NCI-H2081 (cell line): ENCODE results near the gene PCDHGA1.

Experiments used
- DNase-seq, 2 experiments: peaks; one replicate each; lab custom pipeline; 2025; lab: John Stamatoyannopoulos, UW

PCDHGA1 gene

GRCh38 chr5:141534492-141535213 lies 204.3 kb downstream of the PCDHGA1 start:
- no peak for DNase-seq

DNA sequence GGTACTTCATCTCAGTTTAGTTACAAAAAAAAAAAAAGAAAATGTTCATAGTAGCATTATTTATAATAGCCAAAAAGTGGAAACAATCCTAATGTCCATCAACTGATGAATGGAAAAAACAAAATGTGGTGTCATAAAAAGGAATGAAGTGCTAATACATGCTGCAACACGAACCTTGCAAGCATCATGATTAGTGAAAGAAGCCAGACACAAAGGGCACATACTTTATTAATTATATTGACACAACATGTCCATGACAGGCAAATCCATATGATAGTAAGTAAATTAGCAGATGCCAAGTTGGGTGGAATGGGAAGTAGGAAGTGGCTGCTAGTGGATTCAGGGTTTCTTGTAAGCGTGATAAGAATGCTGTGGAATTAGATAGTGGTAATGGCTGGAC lies 212.7 kb downstream of the PCDHGA1 start:
- no peak for DNase-seq

GRCh38 chr5:141547488-141547887 lies 217.2 kb downstream of the PCDHGA1 start:
- no peak for DNase-seq

- DNase-seq: no peak
These were observed 217.6 kb downstream of the PCDHGA1 start for GRCh38 chr5:141547921-141548320.

- peak; percentile 84 to 91 for DNase-seq
These were observed 227.4 kb downstream of the PCDHGA1 start for GRCh38 chr5:141557681-141558136.

- no peak for DNase-seq
These were observed 227.8 kb downstream of the PCDHGA1 start for GRCh38 chr5:141558150-141558549.

GRCh38 chr5:141559461-141559860 lies 229.1 kb downstream of the PCDHGA1 start:
- no peak for DNase-seq

DNA sequence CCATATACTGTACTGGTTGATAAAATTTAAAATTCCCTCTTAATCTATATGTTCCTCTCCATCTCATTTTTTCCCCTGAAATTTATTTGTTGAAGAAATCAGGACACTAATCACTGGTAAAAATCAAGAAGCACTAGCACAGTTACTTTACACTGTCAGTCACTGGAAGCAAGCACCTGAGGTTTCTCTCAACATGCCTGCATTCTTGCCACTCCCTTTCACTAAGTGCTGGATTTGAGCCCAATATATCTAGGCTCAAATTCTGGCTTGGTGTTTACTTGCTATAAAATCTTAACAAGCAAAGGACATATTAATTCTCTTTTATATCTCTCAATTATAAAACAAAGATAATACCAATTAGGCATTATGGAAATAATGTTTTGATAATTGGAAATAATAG lies 229.8 kb downstream of the PCDHGA1 start:
- DNase-seq: peak; percentile 24 to 63

DNA sequence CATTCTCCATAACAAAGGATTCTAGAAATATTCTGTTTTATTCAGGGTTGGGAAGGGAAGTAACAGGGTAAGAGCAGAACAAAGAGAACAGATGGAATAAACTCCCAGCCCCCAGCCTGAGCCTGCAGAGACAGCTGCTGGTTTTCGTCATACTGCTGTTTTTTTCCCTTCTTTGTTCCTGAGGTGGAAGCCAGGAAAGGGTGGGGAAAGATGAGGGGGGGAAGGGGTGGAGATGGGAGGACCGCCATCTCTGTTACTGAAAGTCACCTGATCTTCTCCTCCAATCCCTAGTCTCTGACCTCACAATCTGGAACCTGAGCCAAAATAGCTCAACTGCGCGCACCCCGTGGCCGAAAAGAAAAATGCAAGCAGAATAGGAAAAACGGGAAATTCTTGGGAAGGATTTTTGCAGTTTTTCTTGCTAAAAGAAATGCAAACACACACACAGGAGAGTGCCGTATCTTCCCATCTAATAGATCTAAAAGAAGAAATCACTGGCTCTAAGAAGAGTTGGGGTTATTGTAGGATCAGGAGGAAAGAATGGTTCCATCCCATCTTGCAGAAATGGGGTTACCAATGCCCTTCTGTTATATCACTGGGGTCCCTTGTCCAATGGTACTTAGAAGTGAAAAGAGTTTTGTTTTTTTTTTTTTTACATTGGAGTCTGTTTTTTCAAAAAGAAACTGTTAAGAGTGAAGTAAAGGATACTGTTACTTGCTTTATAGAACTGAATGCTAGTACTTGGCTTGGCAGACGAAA lies 230.6 kb downstream of the PCDHGA1 start:
- peak; percentile 92 to 95 for DNase-seq
